HCT116 (cell line): Measurements from ENCODE around the gene UQCRH.

Source experiments
- CBX3 ChIP-seq: IDR thresholded peaks from 2 replicates; pipeline ENCODE4 v1.6.1; 2012; ENCODE audit warnings: low read depth
- CEBPB ChIP-seq: IDR thresholded peaks from 2 replicates; pipeline ENCODE4 v1.6.1; 2012; ENCODE audit warnings: low read depth
- EZH2 ChIP-seq: fragments of 200-600 bp; sonication (generic); IDR thresholded peaks from 2 replicates; pipeline ENCODE4 v1.6.1; 2017; ENCODE audit warnings: antibody characterized with exemption, mixed run types
- EZH2phosphoT487 ChIP-seq: fragments of 200-600 bp; IDR thresholded peaks from 2 replicates; pipeline ENCODE4 v1.6.1; 2018; ENCODE audit warnings: antibody characterized with exemption, borderline replicate concordance
- JUND ChIP-seq: IDR thresholded peaks from 2 replicates; pipeline ENCODE4 v1.6.1; 2012
- POLR2A ChIP-seq: IDR thresholded peaks from 2 replicates; pipeline ENCODE4 v1.7.0; 2011; ENCODE audit warnings: borderline replicate concordance; ENCODE audit not compliant: insufficient read depth, insufficient read length; ENCODE audit errors: extremely low read depth
- POLR2AphosphoS5 ChIP-seq: IDR thresholded peaks from 2 replicates; pipeline ENCODE4 v1.6.1; 2011; ENCODE audit warnings: mild to moderate bottlenecking, low read depth, low read length, moderate library complexity
- RAD21 ChIP-seq: IDR thresholded peaks from 2 replicates; pipeline ENCODE4 v1.6.1; 2012; ENCODE audit warnings: low read depth, mild to moderate bottlenecking
- SIN3A ChIP-seq: IDR thresholded peaks from 2 replicates; pipeline ENCODE4 v1.6.1; 2012; ENCODE audit warnings: low read depth
- TCF7L2 ChIP-seq: IDR thresholded peaks from 2 replicates; pipeline ENCODE4 v1.7.0; 2011; ENCODE audit warnings: borderline replicate concordance, inconsistent platforms; ENCODE audit not compliant: insufficient read depth, insufficient read length; ENCODE audit errors: extremely low read depth
- ZFX ChIP-seq: fragments of 450-650 bp; IDR thresholded peaks from 2 replicates; pipeline ENCODE4 v1.6.1; 2017
- TF ChIP-seq, protein P1 (sequence below), 3 experiments: fragments of 200-600 bp in 1 of 3; sonication (generic) in 1 of 3; IDR thresholded peaks in 2 of 3; conservative IDR thresholded peaks in 1 of 3; 2 replicates each; pipeline ENCODE4 v1.5.1; 2012 to 2017; ENCODE audit warnings: low read depth in 2 of 3, low read length in 2 of 3, antibody characterized with exemption in 1 of 3, borderline replicate concordance in 1 of 3, control low read depth in 1 of 3, mild to moderate bottlenecking in 1 of 3, mixed read lengths in 1 of 3, mixed run types in 1 of 3, moderate library complexity in 1 of 3; ENCODE audit not compliant: insufficient read depth in 1 of 3
- TF ChIP-seq, protein P2 (sequence below): IDR thresholded peaks from 2 replicates; pipeline ENCODE4 v1.6.1; 2012
- TF ChIP-seq, protein P3 (sequence below): IDR thresholded peaks from 2 replicates; pipeline ENCODE4 v1.6.1; 2012; ENCODE audit warnings: low read depth

DNA sequence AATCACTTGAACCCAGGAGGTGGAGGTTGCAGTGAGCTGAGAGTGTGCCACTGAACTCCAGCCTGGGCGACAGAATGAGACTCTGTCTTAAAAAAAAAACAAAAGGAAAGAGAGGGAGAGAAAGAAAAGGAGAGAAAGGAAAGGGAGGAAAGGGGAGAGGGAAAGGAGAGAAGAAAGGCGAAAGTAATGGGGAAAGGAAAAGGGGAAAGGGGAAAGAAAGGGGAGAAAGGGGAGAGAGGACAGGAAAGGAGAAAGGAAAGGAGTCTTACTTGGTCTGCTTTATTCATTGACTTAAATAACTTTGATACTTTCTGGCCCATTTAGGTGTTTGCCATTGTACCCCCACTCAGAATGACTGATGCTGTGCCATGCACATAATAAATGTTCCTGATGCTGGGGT is 48.9 kb downstream of the UQCRH start:
- TF ChIP-seq POLR2A (no peak), JUND (no peak), SIN3A (no peak), CEBPB (no peak), RAD21 (no peak), EZH2 (no peak), POLR2AphosphoS5 (no peak), CBX3 (no peak), TCF7L2 (no peak), EZH2phosphoT487 (no peak), ZFX (no peak)
- TF ChIP-seq, protein P1, sequence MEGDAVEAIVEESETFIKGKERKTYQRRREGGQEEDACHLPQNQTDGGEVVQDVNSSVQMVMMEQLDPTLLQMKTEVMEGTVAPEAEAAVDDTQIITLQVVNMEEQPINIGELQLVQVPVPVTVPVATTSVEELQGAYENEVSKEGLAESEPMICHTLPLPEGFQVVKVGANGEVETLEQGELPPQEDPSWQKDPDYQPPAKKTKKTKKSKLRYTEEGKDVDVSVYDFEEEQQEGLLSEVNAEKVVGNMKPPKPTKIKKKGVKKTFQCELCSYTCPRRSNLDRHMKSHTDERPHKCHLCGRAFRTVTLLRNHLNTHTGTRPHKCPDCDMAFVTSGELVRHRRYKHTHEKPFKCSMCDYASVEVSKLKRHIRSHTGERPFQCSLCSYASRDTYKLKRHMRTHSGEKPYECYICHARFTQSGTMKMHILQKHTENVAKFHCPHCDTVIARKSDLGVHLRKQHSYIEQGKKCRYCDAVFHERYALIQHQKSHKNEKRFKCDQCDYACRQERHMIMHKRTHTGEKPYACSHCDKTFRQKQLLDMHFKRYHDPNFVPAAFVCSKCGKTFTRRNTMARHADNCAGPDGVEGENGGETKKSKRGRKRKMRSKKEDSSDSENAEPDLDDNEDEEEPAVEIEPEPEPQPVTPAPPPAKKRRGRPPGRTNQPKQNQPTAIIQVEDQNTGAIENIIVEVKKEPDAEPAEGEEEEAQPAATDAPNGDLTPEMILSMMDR (IDR thresholded peaks at IDR 0.05 in 2 of 3, conservative IDR thresholded peaks at IDR 0.05 in 1 of 3; ENCODE audit: borderline replicate concordance in 1 of 3, insufficient read depth in 1 of 3, low read depth in 2 of 3, low read length in 2 of 3): no peak
- TF ChIP-seq, protein P2, sequence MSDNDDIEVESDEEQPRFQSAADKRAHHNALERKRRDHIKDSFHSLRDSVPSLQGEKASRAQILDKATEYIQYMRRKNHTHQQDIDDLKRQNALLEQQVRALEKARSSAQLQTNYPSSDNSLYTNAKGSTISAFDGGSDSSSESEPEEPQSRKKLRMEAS: no peak
- TF ChIP-seq, protein P3, sequence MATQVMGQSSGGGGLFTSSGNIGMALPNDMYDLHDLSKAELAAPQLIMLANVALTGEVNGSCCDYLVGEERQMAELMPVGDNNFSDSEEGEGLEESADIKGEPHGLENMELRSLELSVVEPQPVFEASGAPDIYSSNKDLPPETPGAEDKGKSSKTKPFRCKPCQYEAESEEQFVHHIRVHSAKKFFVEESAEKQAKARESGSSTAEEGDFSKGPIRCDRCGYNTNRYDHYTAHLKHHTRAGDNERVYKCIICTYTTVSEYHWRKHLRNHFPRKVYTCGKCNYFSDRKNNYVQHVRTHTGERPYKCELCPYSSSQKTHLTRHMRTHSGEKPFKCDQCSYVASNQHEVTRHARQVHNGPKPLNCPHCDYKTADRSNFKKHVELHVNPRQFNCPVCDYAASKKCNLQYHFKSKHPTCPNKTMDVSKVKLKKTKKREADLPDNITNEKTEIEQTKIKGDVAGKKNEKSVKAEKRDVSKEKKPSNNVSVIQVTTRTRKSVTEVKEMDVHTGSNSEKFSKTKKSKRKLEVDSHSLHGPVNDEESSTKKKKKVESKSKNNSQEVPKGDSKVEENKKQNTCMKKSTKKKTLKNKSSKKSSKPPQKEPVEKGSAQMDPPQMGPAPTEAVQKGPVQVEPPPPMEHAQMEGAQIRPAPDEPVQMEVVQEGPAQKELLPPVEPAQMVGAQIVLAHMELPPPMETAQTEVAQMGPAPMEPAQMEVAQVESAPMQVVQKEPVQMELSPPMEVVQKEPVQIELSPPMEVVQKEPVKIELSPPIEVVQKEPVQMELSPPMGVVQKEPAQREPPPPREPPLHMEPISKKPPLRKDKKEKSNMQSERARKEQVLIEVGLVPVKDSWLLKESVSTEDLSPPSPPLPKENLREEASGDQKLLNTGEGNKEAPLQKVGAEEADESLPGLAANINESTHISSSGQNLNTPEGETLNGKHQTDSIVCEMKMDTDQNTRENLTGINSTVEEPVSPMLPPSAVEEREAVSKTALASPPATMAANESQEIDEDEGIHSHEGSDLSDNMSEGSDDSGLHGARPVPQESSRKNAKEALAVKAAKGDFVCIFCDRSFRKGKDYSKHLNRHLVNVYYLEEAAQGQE: no peak
